NK-92 (cell line): ENCODE measurements around the gene ZFP36L2.
A peak's percentile ranks its signal among the peaks of the same experiment; 100 is the strongest.

Source experiments
- DNase-seq: peaks from one replicate; lab custom pipeline; 2025; ENCODE audit not compliant: unreplicated experiment; lab: John Stamatoyannopoulos, UW

The ZFP36L2 gene

GRCh38 chr2:43226558-43226954 is at the start of gene ZFP36L2:
Gene ZFP36L2 (minus strand): TSS chr2:43226606. CDS start chr2:43226315, 291 bp downstream.
- peak; percentile 49 for DNase-seq

GRCh38 chr2:43274721-43275120 is 48.3 kb upstream of the ZFP36L2 start:
- no peak for DNase-seq

DNA sequence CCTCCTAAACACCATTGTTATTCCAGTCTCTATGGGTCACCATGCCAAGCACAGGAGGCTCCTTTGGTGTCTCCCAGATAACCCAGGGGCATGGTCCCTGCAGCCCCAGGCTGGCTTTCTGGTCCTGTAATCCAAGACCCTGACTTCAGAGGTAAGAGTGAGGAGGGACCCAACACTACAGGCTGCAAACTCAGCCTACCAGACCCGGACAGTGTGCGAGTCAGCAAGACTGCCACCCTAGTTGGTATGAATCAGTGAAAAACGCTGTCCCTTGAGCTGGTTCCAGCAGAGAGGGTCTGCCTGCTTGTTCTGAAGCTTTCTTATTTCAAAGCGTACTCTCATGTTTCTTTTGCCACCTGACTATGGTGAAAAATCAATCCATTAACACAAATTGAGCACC is 47.6 kb upstream of the ZFP36L2 start:
- DNase-seq = no peak

DNA sequence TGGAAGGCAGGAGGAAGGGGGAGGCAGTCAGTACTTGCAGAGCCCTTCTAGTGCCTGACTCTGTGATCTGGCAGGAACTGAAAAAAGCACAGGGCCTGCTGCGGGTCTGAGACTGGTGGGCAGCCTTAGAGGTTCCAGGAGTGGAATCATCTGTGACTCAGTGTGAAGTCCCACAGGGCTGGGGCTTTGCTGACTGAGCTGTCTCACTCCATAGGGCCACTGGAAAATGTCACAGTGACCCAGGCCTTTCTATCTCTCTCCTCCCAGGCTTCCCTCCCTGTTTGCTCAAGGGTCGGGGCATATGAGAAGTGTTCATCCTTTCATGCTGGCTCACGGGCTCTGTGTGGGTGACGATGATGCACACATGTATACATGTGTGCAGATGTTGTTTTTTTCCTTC is 47.1 kb upstream of the ZFP36L2 start:
- DNase-seq = no peak

- no peak for DNase-seq
These were observed 44.7 kb upstream of the ZFP36L2 start for GRCh38 chr2:43270930-43271615.

DNA sequence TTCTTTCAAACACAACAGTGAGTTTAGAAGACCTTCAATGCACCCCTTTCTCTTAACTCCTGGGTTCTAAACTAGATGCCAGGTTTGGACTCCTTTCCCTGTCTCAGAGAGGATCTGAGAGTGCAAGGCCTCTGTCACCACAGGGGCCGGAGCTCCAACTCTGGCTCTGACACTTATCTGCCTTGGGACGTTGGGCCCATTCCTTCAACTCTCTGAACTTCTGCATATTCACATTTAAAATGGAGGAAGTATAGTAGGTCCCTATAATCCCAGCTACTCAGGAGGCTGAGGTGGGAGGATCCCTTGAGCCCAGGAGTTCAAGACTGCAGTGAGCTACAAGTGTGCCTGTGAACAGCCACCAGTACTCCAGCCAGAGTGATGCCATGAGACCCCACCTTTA is 44.1 kb upstream of the ZFP36L2 start:
- no peak for DNase-seq

GRCh38 chr2:43269706-43270105 is 43.3 kb upstream of the ZFP36L2 start:
- no peak for DNase-seq

GRCh38 chr2:43269074-43269572 is 42.7 kb upstream of the ZFP36L2 start:
- no peak for DNase-seq

- no peak for DNase-seq
These were observed 41.9 kb upstream of the ZFP36L2 start for GRCh38 chr2:43268066-43268953.

GRCh38 chr2:43267381-43267780 is 41.0 kb upstream of the ZFP36L2 start:
- no peak for DNase-seq

DNA sequence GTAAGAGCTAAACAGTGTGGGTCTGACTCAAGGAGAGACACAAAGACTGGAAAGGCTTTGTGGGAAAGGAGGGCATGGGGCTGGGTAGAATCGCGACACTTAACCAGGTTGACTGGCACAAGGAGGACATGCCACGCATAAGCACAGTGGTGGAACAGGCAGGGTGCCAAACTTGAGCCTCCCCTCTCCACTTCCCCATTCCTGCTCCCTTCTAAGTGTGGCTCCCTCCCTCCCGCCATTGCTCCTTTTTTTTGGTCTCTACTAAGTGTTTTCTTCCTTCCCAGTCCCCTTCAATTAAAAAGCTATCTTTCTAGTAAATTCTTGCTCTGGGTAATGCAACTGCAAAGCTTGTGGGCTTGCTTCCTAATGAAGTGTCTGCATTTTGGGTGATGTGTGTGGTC is 40.3 kb upstream of the ZFP36L2 start:
- no peak for DNase-seq

GRCh38 chr2:43265421-43265820 is 39.0 kb upstream of the ZFP36L2 start:
- DNase-seq = no peak

GRCh38 chr2:43265001-43265400 is 38.6 kb upstream of the ZFP36L2 start:
- DNase-seq = no peak

GRCh38 chr2:43262951-43263350 is 36.5 kb upstream of the ZFP36L2 start:
- no peak for DNase-seq

DNA sequence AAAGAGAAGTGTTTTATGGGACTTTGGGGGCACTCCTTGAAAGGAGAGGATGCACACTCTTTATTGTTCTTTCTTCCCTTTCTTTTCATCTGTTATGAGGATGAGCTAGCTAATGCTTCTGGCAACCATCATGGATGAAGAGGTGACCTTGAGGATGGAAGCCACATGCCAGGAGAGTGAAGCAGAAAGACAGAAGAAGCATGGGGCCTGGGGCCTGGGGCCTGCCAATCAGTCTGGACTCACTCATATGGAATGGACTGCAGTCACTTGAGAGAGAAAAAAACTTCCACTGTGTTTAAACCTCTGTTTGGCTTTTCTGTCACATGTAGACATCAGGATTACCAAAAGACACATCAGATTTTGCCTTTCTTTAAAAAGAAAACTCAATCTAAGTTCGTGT is 35.8 kb upstream of the ZFP36L2 start:
- no peak for DNase-seq

GRCh38 chr2:43259512-43259911 is 33.1 kb upstream of the ZFP36L2 start:
- DNase-seq = no peak

DNA sequence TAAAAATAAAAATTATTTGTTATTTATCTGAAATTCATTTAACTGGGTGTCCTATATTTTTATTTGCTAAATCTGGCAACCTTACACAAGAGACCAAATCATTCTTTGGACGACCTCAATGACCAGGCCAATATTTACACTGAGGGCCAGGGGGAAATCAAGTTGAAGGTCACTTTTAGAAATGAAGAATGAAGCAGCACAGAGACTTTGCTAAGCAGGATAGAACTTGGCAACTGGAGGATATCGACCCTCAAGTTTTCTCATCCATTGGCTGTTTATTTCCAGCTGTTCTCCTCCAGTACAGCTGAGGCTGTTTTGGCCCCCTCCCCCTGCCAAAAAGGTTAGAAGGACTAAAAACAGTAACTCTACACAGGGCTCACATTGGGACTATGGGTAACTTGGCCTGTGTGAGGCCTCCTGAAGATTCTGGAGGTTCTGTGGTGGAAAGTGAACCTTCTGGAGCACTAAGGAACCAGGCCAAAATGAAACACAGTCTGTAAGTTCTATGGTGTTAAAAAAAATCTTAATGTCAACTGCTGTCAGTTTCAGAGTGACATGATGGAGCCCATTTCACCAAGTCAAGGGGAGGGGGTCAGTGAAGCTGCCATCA is 32.2 kb upstream of the ZFP36L2 start:
- DNase-seq = no peak

- no peak for DNase-seq
These were observed 29.0 kb upstream of the ZFP36L2 start for GRCh38 chr2:43255296-43255910.

- DNase-seq = no peak
These were observed 27.9 kb upstream of the ZFP36L2 start for GRCh38 chr2:43254331-43254730.

DNA sequence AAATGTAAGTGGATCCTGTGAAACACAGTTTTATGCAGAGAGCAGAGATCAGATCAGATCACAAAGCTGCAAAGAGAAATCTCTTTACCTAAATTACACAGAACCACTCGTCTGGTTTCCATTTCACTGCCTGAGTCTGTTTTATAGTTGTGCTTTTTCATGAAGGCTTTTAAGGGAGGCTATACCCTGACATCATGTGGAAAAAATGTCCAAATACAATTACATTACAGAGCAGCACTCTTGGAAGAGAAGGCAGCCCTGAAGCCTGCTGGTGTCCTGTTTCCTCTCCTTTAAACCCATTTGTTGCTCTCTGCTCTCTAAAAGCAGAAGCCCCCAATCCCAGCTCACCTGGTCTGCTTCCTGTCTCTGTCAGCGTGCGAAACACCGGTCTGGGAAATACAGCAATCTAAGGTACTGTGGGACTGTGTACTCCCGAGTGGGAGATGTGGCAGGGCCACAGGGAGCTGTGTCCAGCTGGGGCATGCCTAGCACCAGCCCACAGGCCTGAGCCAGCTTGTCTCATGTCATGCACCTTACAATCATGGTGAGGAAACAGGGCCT is 24.8 kb upstream of the ZFP36L2 start:
- no peak for DNase-seq

GRCh38 chr2:43250015-43250414 is 23.6 kb upstream of the ZFP36L2 start:
- no peak for DNase-seq
